Measurements from ENCODE around the gene WASHC1.
"Not testable (repeated sequence)": the region's sequence is repeated elsewhere in the genome, so short reads cannot be mapped to it uniquely, and the experiment has no call there.

The WASHC1 gene

GRCh38 chr9:41819-42218 is 12.6 kb upstream of the WASHC1 start:
- not testable (repeated sequence) for H3K4me3 Mint-ChIP-seq

GRCh38 chr9:41261-41676 is 12.0 kb upstream of the WASHC1 start:
- H3K9me3 Mint-ChIP-seq; H3K27ac Mint-ChIP-seq; ATAC-seq; H3K27me3 Mint-ChIP-seq; DNase-seq; H3K4me3 Mint-ChIP-seq; H3K36me3 Mint-ChIP-seq (ENCODE audit: low read depth); H3K4me1 Mint-ChIP-seq: not testable (repeated sequence)

More at GRCh38 chr9:41819-42218, 12.6 kb upstream of the WASHC1 start:
- H3K36me3 Mint-ChIP-seq (ENCODE audit: low read depth); H3K9me3 Mint-ChIP-seq; ATAC-seq; DNase-seq; H3K27ac Mint-ChIP-seq; H3K4me1 Mint-ChIP-seq; H3K27me3 Mint-ChIP-seq: not testable (repeated sequence)

DNA sequence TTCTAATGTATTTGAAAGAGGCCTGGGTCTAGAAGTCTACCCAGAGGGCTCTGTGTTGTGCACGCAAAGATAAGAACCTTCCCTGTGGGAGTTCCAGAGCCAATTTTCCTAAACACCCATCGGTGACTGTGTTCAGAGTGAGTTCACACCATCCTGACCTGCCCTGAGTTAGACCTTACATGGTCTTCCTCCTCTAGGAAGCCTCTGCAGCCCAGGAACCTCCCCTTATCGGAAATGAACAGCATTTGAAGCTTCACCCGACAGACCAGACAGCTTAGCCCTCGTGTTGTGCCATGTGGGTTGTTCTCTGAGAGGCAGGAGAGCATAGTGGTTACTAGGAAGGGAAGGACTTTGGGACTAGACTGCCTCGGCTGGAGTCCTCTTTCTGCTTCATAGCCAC is 3.1 kb upstream of the WASHC1 start:
- H3K36me3 Mint-ChIP-seq (ENCODE audit: low read depth); H3K4me3 Mint-ChIP-seq; H3K27ac Mint-ChIP-seq; DNase-seq; H3K9me3 Mint-ChIP-seq; ATAC-seq; H3K4me1 Mint-ChIP-seq; H3K27me3 Mint-ChIP-seq: not testable (repeated sequence)

DNA sequence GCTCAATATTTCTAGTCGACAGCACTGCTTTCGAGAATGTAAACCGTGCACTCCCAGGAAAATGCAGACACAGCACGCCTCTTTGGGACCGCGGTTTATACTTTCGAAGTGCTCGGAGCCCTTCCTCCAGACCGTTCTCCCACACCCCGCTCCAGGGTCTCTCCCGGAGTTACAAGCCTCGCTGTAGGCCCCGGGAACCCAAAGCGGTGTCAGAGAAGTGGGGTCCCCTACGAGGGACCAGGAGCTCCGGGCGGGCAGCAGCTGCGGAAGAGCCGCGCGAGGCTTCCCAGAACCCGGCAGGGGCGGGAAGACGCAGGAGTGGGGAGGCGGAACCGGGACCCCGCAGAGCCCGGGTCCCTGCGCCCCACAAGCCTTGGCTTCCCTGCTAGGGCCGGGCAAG is 481 bp downstream of the WASHC1 start:
- not testable (repeated sequence) for H3K4me1 Mint-ChIP-seq; H3K4me3 Mint-ChIP-seq; ATAC-seq; H3K9me3 Mint-ChIP-seq; H3K27ac Mint-ChIP-seq; DNase-seq; H3K36me3 Mint-ChIP-seq (ENCODE audit: low read depth); H3K27me3 Mint-ChIP-seq

GRCh38 chr9:21621-22020 is 7.6 kb downstream of the WASHC1 start:
- H3K4me1 Mint-ChIP-seq; H3K27me3 Mint-ChIP-seq; H3K4me3 Mint-ChIP-seq; H3K36me3 Mint-ChIP-seq (ENCODE audit: low read depth); ATAC-seq; H3K9me3 Mint-ChIP-seq; H3K27ac Mint-ChIP-seq; DNase-seq: not testable (repeated sequence)

DNA sequence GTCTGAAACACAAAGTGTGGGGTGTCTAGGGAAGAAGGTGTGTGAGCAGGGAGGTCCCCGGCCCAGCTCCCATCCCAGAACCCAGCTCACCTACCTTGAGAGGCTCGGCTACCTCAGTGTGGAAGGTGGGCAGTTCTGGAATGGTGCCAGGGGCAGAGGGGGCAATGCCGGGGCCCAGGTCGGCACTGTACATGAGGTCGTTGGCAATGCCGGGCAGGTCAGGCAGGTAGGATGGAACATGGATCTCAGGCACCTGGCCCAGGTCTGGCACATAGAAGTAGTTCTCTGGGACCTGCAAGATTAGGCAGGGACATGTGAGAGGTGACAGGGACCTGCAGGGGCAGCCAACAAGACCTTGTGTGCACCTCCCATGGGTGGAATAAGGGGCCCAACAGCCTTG is 12.4 kb downstream of the WASHC1 start:
- H3K36me3 Mint-ChIP-seq (ENCODE audit: low read depth); ATAC-seq; H3K9me3 Mint-ChIP-seq; H3K27me3 Mint-ChIP-seq; H3K4me3 Mint-ChIP-seq; H3K27ac Mint-ChIP-seq; DNase-seq; H3K4me1 Mint-ChIP-seq: not testable (repeated sequence)

DNA sequence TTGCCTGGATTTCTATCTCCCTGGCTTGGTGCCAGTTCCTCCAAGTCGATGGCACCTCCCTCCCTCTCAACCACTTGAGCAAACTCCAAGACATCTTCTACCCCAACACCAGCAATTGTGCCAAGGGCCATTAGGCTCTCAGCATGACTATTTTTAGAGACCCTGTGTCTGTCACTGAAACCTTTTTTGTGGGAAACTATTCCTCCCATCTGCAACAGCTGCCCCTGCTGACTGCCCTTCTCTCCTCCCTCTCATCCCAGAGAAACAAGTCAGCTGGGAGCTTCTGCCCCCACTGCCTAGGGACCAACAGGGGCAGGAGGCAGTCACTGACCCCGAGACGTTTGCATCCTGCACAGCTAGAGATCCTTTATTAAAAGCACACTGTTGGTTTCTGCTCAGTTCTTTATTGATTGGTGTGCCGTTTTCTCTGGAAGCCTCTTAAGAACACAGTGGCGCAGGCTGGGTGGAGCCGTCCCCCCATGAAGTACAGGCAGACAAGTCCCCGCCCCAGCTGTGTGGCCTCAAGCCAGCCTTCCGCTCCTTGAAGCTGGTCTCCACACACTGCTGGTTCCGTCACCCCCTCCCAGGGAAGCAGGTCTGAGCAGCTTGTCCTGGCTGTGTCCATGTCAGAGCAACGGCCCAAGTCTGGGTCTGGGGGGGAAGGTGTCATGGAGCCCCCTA is 15.0 kb downstream of the WASHC1 start:
- DNase-seq; H3K27me3 Mint-ChIP-seq; H3K36me3 Mint-ChIP-seq (ENCODE audit: low read depth); H3K4me1 Mint-ChIP-seq; H3K9me3 Mint-ChIP-seq; ATAC-seq; H3K4me3 Mint-ChIP-seq; H3K27ac Mint-ChIP-seq: not testable (repeated sequence)

GRCh38 chr9:11206-11605 is 18.1 kb downstream of the WASHC1 start:
- H3K4me3 Mint-ChIP-seq; H3K27me3 Mint-ChIP-seq; ATAC-seq; H3K36me3 Mint-ChIP-seq (ENCODE audit: low read depth); H3K9me3 Mint-ChIP-seq; H3K4me1 Mint-ChIP-seq; H3K27ac Mint-ChIP-seq: not testable (repeated sequence)
- peak; percentile 86 for DNase-seq

DNA sequence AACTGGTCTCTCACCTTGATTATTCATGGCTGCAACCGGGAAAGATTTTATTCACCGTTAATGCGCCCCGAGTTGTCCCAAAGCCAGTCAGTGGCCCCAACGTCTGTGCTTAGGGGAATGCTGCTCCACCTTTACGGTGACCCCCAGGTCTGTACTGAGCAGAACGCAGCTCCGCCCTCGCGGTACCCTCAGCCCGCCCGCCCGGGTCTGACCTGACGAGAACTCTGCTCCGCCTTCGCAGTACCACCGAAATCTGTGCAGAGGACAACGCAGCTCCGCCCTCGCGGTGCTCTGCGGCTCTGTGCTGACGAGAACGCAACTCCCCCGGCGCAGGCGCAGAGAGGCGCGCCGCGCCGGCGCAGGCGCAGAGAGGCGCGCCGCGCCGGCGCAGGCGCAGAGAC is 18.6 kb downstream of the WASHC1 start:
- not testable (repeated sequence) for H3K4me3 Mint-ChIP-seq; DNase-seq; H3K9me3 Mint-ChIP-seq; H3K36me3 Mint-ChIP-seq (ENCODE audit: low read depth); H3K27ac Mint-ChIP-seq; H3K4me1 Mint-ChIP-seq; ATAC-seq; H3K27me3 Mint-ChIP-seq

- not testable (repeated sequence) for ATAC-seq; H3K4me3 Mint-ChIP-seq; H3K36me3 Mint-ChIP-seq (ENCODE audit: low read depth); H3K27me3 Mint-ChIP-seq; DNase-seq; H3K27ac Mint-ChIP-seq; H3K9me3 Mint-ChIP-seq; H3K4me1 Mint-ChIP-seq
These were observed 19.0 kb downstream of the WASHC1 start for GRCh38 chr9:10207-10606.
